ENCODE results near the gene DCLK1.

DCLK1 gene

GRCh38 chr13:35764326-35765015, 366.7 kb downstream of the DCLK1 start:
- DNase-seq (ENCODE audit: low spot score) = no peak
- Mint-ChIP-seq H3K27ac (no peak overlapping the region), H3K4me1 (ENCODE audit: low read depth) (no peaks in the 10 kb centered on the region), H3K9me3 (peaks cover 6% of the 10 kb centered on the region), H3K4me3 (no peak overlapping the region), H3K36me3 (ENCODE audit: low read depth) (no peaks in the 10 kb centered on the region), H3K27me3 (ENCODE audit: low read depth) (no peaks in the 10 kb centered on the region)

- Mint-ChIP-seq H3K4me3 (no peak overlapping the region), H3K4me1 (ENCODE audit: low read depth) (no peaks in the 10 kb centered on the region), H3K9me3 (peaks cover 11% of the 10 kb centered on the region), H3K27me3 (ENCODE audit: low read depth) (no peaks in the 10 kb centered on the region), H3K36me3 (ENCODE audit: low read depth) (no peaks in the 10 kb centered on the region), H3K27ac (no peak overlapping the region)
- DNase-seq (ENCODE audit: low spot score) = no peak
Observed at GRCh38 chr13:35763782-35764123, 367.4 kb downstream of the DCLK1 start.

GRCh38 chr13:35763060-35763781, 368.0 kb downstream of the DCLK1 start:
- no peaks in the 10 kb centered on the region for H3K4me1 Mint-ChIP-seq (ENCODE audit: low read depth)
- H3K9me3 Mint-ChIP-seq = peaks cover 14% of the 10 kb centered on the region
- H3K27me3 Mint-ChIP-seq (ENCODE audit: low read depth) = no peaks in the 10 kb centered on the region
- DNase-seq (ENCODE audit: low spot score) = no peak
- H3K27ac Mint-ChIP-seq = no peak overlapping the region
- no peaks in the 10 kb centered on the region for H3K36me3 Mint-ChIP-seq (ENCODE audit: low read depth)
- H3K4me3 Mint-ChIP-seq = no peak overlapping the region

DNA sequence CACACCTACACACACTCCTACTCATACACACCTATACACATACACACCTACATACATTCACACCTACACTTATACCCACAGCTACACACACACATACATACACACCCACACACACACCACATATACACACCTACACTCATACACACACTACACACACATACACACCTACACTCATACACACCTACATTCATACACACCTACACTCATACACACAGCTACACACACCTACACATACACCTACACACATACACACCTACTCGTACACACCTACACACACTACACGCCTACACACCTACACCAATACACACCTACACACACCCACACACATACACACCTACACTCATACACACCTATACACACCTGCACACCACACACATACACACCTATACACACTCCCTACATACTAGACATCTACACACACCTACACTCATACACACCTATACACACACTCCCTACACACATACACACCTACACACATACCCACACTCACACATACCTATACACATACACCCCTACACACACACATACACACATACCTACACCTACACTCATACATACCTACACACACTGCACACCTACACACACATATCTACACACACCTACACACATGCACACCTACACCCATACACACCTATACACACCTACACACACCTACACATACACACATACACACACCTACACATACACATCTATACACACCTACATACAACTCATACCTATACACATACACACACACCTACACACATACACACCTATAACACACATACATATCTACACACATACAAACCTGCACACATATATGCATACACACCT, 369.5 kb downstream of the DCLK1 start:
- DNase-seq (ENCODE audit: low spot score) = no peak
- no peak overlapping the region for H3K4me3 Mint-ChIP-seq
- no peaks in the 10 kb centered on the region for H3K27me3 Mint-ChIP-seq (ENCODE audit: low read depth)
- H3K27ac Mint-ChIP-seq = no peak overlapping the region
- no peaks in the 10 kb centered on the region for H3K36me3 Mint-ChIP-seq (ENCODE audit: low read depth)
- peaks cover 14% of the 10 kb centered on the region for H3K9me3 Mint-ChIP-seq
- H3K4me1 Mint-ChIP-seq (ENCODE audit: low read depth) = no peaks in the 10 kb centered on the region

DNA sequence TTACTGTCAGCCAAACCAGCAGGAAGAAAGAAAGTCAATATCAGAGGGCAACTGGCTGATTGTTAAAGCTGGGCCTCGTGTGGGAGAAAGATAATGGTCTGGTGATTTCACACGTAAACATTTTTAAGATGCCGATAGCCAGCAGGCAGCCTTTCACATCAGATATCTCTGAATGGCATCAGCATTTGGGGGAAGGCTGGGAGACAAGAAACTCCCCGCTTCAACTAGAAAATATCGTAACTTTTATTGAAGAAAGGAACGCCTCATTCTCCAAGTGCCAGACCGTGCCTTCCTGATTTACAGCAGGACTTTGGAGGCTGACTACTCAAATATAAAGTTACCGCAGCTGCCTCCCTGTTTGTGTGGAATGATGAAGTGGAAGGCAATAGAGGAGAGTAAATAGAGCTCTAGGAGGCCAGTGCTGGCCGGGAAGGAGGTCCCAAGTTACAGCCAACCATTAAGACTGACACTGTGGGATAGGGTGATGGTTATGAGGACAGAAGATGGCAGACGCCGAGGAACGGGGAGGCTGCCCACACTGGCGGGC, 370.4 kb downstream of the DCLK1 start:
- H3K9me3 Mint-ChIP-seq = peaks cover 14% of the 10 kb centered on the region
- no peaks in the 10 kb centered on the region for H3K36me3 Mint-ChIP-seq (ENCODE audit: low read depth)
- H3K4me1 Mint-ChIP-seq (ENCODE audit: low read depth) = no peaks in the 10 kb centered on the region
- no peaks in the 10 kb centered on the region for H3K27me3 Mint-ChIP-seq (ENCODE audit: low read depth)
- H3K27ac Mint-ChIP-seq = no peak overlapping the region
- no peak for DNase-seq (ENCODE audit: low spot score)
- no peak overlapping the region for H3K4me3 Mint-ChIP-seq

- Mint-ChIP-seq H3K9me3 (peaks cover 18% of the 10 kb centered on the region), H3K27ac (no peak overlapping the region), H3K36me3 (ENCODE audit: low read depth) (no peaks in the 10 kb centered on the region), H3K4me3 (no peak overlapping the region), H3K27me3 (ENCODE audit: low read depth) (no peaks in the 10 kb centered on the region), H3K4me1 (ENCODE audit: low read depth) (no peaks in the 10 kb centered on the region)
- no peak for DNase-seq (ENCODE audit: low spot score)
Observed at GRCh38 chr13:35747594-35747993, 383.6 kb downstream of the DCLK1 start.

DNA sequence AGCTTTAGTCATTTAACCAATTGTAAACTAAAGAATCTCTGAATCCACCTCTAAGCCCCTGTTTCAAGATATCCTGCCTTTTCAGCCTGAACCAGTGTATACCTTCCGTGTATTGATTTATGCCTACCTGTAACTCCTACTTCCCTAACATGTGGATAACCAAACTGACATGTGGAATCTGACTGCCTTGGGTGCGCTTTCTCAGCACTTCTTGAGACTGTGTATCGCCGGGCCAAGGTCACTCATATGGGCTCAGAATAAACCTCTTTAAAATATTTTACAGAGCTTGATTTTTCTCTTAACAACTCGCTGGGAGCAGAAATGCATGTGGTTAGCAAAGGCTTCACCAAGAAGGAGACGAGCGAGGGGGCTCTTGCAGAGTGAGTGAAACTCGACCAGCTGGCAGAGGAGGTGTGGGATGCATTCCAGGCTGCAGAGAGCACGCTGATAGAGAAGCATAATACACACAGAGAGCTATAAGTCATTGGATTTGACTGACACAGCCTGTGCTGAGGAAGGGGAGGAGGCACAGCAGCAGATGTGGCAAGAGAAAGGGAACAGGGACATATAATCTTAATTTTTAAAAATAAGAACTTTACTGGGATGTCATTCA, 386.5 kb downstream of the DCLK1 start:
- peaks cover 22% of the 10 kb centered on the region for H3K9me3 Mint-ChIP-seq
- no peaks in the 10 kb centered on the region for H3K36me3 Mint-ChIP-seq (ENCODE audit: low read depth)
- H3K4me1 Mint-ChIP-seq (ENCODE audit: low read depth) = no peaks in the 10 kb centered on the region
- H3K4me3 Mint-ChIP-seq = no peak overlapping the region
- H3K27me3 Mint-ChIP-seq (ENCODE audit: low read depth) = no peaks in the 10 kb centered on the region
- H3K27ac Mint-ChIP-seq = no peak overlapping the region
- DNase-seq (ENCODE audit: low spot score) = no peak

GRCh38 chr13:35744144-35744543, 387.0 kb downstream of the DCLK1 start:
- H3K27me3 Mint-ChIP-seq (ENCODE audit: low read depth) = no peaks in the 10 kb centered on the region
- H3K9me3 Mint-ChIP-seq = peaks cover 22% of the 10 kb centered on the region
- H3K4me3 Mint-ChIP-seq = no peak overlapping the region
- no peaks in the 10 kb centered on the region for H3K4me1 Mint-ChIP-seq (ENCODE audit: low read depth)
- no peak overlapping the region for H3K27ac Mint-ChIP-seq
- DNase-seq (ENCODE audit: low spot score) = no peak
- H3K36me3 Mint-ChIP-seq (ENCODE audit: low read depth) = no peaks in the 10 kb centered on the region

DNA sequence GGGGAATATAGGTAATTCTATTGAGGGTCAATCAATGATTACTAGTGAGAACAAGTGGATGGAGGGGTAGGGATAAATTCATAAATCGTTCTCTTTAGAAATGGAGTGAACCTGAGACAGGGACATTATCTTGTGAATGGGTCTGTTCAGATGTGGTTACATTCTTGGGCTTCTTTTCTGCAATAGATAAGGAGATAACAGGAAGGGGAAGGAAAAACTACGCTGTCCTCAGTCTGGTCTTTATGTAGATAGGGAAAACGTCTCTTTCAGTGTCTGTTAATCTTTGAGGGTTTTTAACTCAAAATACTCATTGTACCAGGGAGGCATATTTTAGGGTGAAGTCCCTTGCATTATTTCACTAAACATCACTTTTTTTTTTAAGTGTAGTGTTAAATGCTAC, 388.0 kb downstream of the DCLK1 start:
- Mint-ChIP-seq H3K4me3 (no peak overlapping the region), H3K27ac (no peak overlapping the region), H3K9me3 (peaks cover 22% of the 10 kb centered on the region), H3K27me3 (ENCODE audit: low read depth) (no peaks in the 10 kb centered on the region), H3K4me1 (ENCODE audit: low read depth) (no peaks in the 10 kb centered on the region), H3K36me3 (ENCODE audit: low read depth) (no peaks in the 10 kb centered on the region)
- DNase-seq (ENCODE audit: low spot score) = no peak

DNA sequence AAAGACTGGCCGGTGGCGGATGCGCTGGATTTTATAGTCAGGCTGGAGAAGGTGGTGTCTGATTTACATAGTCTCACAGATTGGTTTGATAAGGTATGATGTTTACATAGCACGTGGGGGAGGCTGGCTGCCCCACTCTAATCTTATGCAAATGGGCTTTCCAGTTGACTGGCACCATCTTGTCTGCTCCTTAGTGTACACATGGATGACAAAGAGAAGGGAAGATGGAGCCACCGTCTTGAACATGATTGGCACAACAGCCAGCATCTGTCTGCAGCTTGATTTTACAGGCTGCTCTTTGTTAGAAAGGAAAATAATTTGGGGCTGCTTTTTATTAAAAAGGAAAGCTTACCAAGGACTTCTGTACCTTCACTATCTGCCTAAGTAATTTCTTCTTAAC, 389.5 kb downstream of the DCLK1 start:
- Mint-ChIP-seq H3K4me1 (ENCODE audit: low read depth) (no peaks in the 10 kb centered on the region), H3K9me3 (peaks cover 22% of the 10 kb centered on the region), H3K4me3 (no peak overlapping the region), H3K36me3 (ENCODE audit: low read depth) (no peaks in the 10 kb centered on the region), H3K27ac (no peak overlapping the region), H3K27me3 (ENCODE audit: low read depth) (no peaks in the 10 kb centered on the region)
- DNase-seq (ENCODE audit: low spot score) = no peak

DNA sequence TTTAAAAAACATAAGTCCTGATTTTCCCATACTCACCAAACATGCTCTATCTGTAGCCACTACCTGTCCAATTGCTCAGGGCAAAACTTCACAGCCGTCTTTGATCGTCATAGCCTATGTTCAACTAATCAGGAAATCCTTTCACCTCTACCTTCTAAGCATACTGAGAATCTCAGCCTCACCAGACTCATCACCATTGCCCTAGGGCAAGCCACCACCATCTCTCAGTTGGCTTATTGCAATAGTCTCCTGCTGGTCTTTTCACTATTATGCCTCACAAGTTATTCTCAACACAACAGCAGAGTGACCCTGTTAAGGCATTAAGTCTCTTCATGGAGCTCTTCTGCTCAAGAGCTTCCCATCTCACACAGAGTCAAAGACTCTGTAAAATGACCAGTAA, 394.3 kb downstream of the DCLK1 start:
- DNase-seq (ENCODE audit: low spot score) = no peak
- Mint-ChIP-seq H3K27me3 (ENCODE audit: low read depth) (no peaks in the 10 kb centered on the region), H3K9me3 (peaks cover 10% of the 10 kb centered on the region), H3K36me3 (ENCODE audit: low read depth) (no peaks in the 10 kb centered on the region), H3K4me3 (no peak overlapping the region), H3K4me1 (ENCODE audit: low read depth) (no peaks in the 10 kb centered on the region), H3K27ac (no peak overlapping the region)

GRCh38 chr13:35733827-35734226, 397.4 kb downstream of the DCLK1 start:
- peaks cover under 1% of the 10 kb centered on the region for H3K9me3 Mint-ChIP-seq
- no peak overlapping the region for H3K27ac Mint-ChIP-seq
- H3K4me1 Mint-ChIP-seq (ENCODE audit: low read depth) = no peaks in the 10 kb centered on the region
- H3K36me3 Mint-ChIP-seq (ENCODE audit: low read depth) = no peaks in the 10 kb centered on the region
- no peaks in the 10 kb centered on the region for H3K27me3 Mint-ChIP-seq (ENCODE audit: low read depth)
- no peak for DNase-seq (ENCODE audit: low spot score)
- no peak overlapping the region for H3K4me3 Mint-ChIP-seq

DNA sequence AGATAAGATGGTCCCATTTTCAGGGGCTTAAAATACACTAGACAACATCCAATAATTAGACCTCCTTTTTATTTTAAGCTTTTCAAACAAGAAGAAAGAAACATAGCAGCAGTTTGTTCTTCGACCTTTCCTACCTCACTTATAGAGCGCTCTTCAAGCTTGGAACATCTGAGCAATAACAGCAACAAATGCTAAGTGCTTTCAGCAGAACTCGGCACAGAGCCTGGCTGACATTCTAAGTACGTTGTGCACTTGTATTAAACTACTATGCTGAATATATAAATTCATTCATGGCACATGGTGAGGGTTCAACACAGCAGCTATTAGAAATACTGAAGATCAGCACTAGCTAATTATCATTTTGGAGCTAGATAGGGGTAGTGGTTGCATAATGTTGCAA, 398.6 kb downstream of the DCLK1 start:
- Mint-ChIP-seq H3K36me3 (ENCODE audit: low read depth) (no peaks in the 10 kb centered on the region), H3K4me1 (ENCODE audit: low read depth) (no peaks in the 10 kb centered on the region), H3K9me3 (peaks cover 3% of the 10 kb centered on the region), H3K27me3 (ENCODE audit: low read depth) (no peaks in the 10 kb centered on the region), H3K4me3 (no peak overlapping the region), H3K27ac (no peak overlapping the region)
- DNase-seq (ENCODE audit: low spot score) = no peak

GRCh38 chr13:35731471-35731870, 399.7 kb downstream of the DCLK1 start:
- no peak for DNase-seq (ENCODE audit: low spot score)
- Mint-ChIP-seq H3K9me3 (peaks cover 3% of the 10 kb centered on the region), H3K36me3 (ENCODE audit: low read depth) (no peaks in the 10 kb centered on the region), H3K4me3 (no peak overlapping the region), H3K4me1 (ENCODE audit: low read depth) (no peaks in the 10 kb centered on the region), H3K27me3 (ENCODE audit: low read depth) (no peaks in the 10 kb centered on the region), H3K27ac (no peak overlapping the region)
